HepG2 (cell line): Measurements from ENCODE around the gene HES1. TPM values are rescaled to one million over a fixed set of nuclear protein-coding genes. Genes with fewer than 3 reads are reported as not detected.

Experiments used
- HNF4G ChIP-seq, 2 experiments: sonication (generic) in 1 of 2; formaldehyde crosslinking in 1 of 2; IDR thresholded peaks; 2 replicates each; pipeline versions ENCODE4 v1.4.0 to v1.6.1; 2011 to 2020; ENCODE audit warnings: borderline replicate concordance in 2 of 2, low read depth in 2 of 2, mild to moderate bottlenecking in 2 of 2, low read length in 1 of 2, missing genetic modification reagents in 1 of 2, moderate library complexity in 1 of 2
- HOXA5 ChIP-seq: sonication (generic); formaldehyde crosslinking; IDR thresholded peaks from 2 replicates; pipeline ENCODE4 v1.4.0; 2020; ENCODE audit warnings: missing genetic modification reagents
- KAT8 ChIP-seq: IDR thresholded peaks from 2 replicates; pipeline ENCODE4 v1.6.1; 2016; ENCODE audit warnings: missing genetic modification reagents, missing compliant biosample characterization
- KDM2A ChIP-seq: sonication (generic); formaldehyde crosslinking; IDR thresholded peaks from 2 replicates; pipeline ENCODE4 v1.4.0; 2020; ENCODE audit warnings: low read depth, missing genetic modification reagents, borderline replicate concordance
- MED1 ChIP-seq: sonication (generic); formaldehyde crosslinking; IDR thresholded peaks from 2 replicates; pipeline ENCODE4 v1.4.0; 2020; ENCODE audit warnings: missing genetic modification reagents
- PBX3 ChIP-seq: sonication (generic); formaldehyde crosslinking; IDR thresholded peaks from 2 replicates; pipeline ENCODE4 v1.8.1; 2023; ENCODE audit warnings: missing genetic modification reagents, inconsistent platforms, borderline replicate concordance
- RARG ChIP-seq: sonication (generic); formaldehyde crosslinking; IDR thresholded peaks from 2 replicates; pipeline ENCODE4 v1.4.0; 2020; ENCODE audit warnings: low read depth, mild to moderate bottlenecking, missing genetic modification reagents
- RORA ChIP-seq: sonication (generic); formaldehyde crosslinking; IDR thresholded peaks from 2 replicates; pipeline ENCODE4 v1.5.0; 2020; ENCODE audit warnings: mild to moderate bottlenecking, missing genetic modification reagents, moderate library complexity
- RXRB ChIP-seq: IDR thresholded peaks from 2 replicates; pipeline ENCODE4 v1.6.1; 2016; ENCODE audit warnings: borderline replicate concordance, missing genetic modification reagents, missing compliant biosample characterization
- SAP130 ChIP-seq: IDR thresholded peaks from 2 replicates; pipeline ENCODE4 v1.6.1; 2016; ENCODE audit warnings: low read depth
- ZNF121 ChIP-seq: sonication (generic); formaldehyde crosslinking; IDR thresholded peaks from 2 replicates; pipeline ENCODE4 v1.5.0; 2020; ENCODE audit warnings: mild to moderate bottlenecking, missing genetic modification reagents
- ZNF207 ChIP-seq: fragments of 450-650 bp; IDR thresholded peaks from 2 replicates; pipeline ENCODE4 v1.6.1; 2016; ENCODE audit warnings: antibody characterized with exemption, borderline replicate concordance
- ZNF225 ChIP-seq: sonication (generic); formaldehyde crosslinking; IDR thresholded peaks from 2 replicates; pipeline ENCODE4 v1.4.0; 2020; ENCODE audit warnings: mild to moderate bottlenecking, missing genetic modification reagents
- ZNF333 ChIP-seq: sonication (generic); formaldehyde crosslinking; IDR thresholded peaks from 2 replicates; pipeline ENCODE4 v1.4.0; 2020; ENCODE audit warnings: mild to moderate bottlenecking, missing genetic modification reagents, borderline replicate concordance
- ZNF607 ChIP-seq: sonication (generic); formaldehyde crosslinking; IDR thresholded peaks from 2 replicates; pipeline ENCODE4 v1.5.1; 2020; ENCODE audit warnings: missing genetic modification reagents, mild to moderate bottlenecking, borderline replicate concordance
- ZNF713 ChIP-seq: sonication (generic); formaldehyde crosslinking; IDR thresholded peaks from 2 replicates; pipeline ENCODE4 v1.4.0; 2020; ENCODE audit warnings: mild to moderate bottlenecking, missing genetic modification reagents
- ZNF800 ChIP-seq: sonication (generic); formaldehyde crosslinking; IDR thresholded peaks from 2 replicates; pipeline ENCODE4 v1.4.0; 2020; ENCODE audit warnings: missing genetic modification reagents
- polyA plus RNA-seq, 8 experiments: library from polyadenylated mRNA; depleted of rRNA in 3 of 8; stranded (reverse) in 7 of 8; unstranded in 1 of 8; fragments of >200 nt; fragmentation: Illumina TruSeq in 4 of 8; extraction: Trizol in 4 of 8; gene quantifications; 2 replicates each; pipeline versions ENCODE4 v1.2.1 to v1.2.3, GENCODE V29; 2011 to 2016; ENCODE audit warnings: low read depth in 4 of 8, missing spikeins in 1 of 8, mixed read lengths in 1 of 8; ENCODE audit not compliant: insufficient read depth in 1 of 8
- total RNA-seq, 5 experiments: library from RNA; depleted of rRNA; stranded (reverse); fragments of >200 nt; fragmentation: Illumina TruSeq; extraction: Trizol; gene quantifications; 2 replicates each; pipeline ENCODE4 v1.2.3, GENCODE V29; 2016; ENCODE audit warnings: low read depth in 1 of 5
- TF ChIP-seq, protein P1 (sequence below): sonication (generic); formaldehyde crosslinking; IDR thresholded peaks from 2 replicates; pipeline ENCODE4 v1.4.0; 2020; ENCODE audit warnings: mild to moderate bottlenecking, missing genetic modification reagents
- TF ChIP-seq, protein P2 (sequence below), 2 experiments: sonication (generic) in 1 of 2; formaldehyde crosslinking in 1 of 2; IDR thresholded peaks; 2 replicates each; pipeline versions ENCODE4 v1.4.0 to v1.6.1; 2018 to 2020; ENCODE audit warnings: missing genetic modification reagents in 2 of 2, borderline replicate concordance in 1 of 2, low read depth in 1 of 2, mild to moderate bottlenecking in 1 of 2, missing biosample characterization in 1 of 2
- TF ChIP-seq, protein P3 (sequence below): sonication (generic); formaldehyde crosslinking; IDR thresholded peaks from 2 replicates; pipeline ENCODE4 v1.4.0; 2020; ENCODE audit warnings: missing genetic modification reagents
- TF ChIP-seq, protein P4 (sequence below): sonication (generic); formaldehyde crosslinking; IDR thresholded peaks from 2 replicates; pipeline ENCODE4 v1.5.0; 2020; ENCODE audit warnings: mild to moderate bottlenecking, low read depth, missing genetic modification reagents, borderline replicate concordance

HES1 gene
- total and polyA plus RNA-seq, 2 of the 13 experiments (the other 11 are each of a cell fraction or from before 2014, with no cell fraction given): 15.4 to 19.8 TPM

DNA sequence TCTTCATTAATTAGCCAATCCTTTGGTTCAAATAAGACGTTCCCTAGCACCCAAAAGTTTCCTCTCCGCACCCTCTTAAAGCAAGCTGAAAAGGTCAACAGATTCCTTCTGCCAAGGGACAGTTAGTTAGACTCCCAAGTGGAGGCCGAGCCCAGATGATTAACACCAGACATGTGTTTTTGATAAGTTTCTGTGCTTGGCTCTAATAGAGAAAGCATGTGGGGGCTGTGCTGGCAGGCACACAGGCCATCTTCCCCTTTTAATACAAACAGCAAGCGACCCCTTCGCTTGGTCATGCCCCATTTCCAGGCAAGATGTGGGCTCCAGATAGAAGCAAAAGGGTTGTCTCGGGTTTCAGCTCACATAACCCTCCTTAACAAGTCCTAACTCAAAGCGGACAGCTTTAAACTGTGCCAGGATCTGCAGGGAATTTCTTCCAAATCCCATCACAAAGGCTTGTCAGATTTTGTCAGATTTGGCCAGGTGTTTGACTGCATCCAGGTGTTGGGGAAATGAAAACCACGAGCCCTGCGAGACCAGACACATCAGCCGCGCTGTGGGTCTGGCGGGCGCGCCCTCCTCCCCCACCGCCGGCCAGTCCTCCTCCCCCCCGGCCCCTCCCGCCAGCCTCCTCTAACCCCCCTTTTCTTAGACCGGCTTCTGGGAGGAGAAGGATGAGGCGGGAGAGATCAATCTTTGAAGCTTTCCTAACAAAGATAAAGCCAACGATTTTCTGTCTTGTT, 3.3 kb downstream of the HES1 start (continued):
- TF ChIP-seq, protein P1, sequence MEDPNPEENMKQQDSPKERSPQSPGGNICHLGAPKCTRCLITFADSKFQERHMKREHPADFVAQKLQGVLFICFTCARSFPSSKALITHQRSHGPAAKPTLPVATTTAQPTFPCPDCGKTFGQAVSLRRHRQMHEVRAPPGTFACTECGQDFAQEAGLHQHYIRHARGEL: no peak
- TF ChIP-seq ZNF225 (CRISPR knock-in tag) (no peak), RXRB (CRISPR knock-in tag) (no peak), SAP130 (CRISPR knock-in tag) (peak; percentile 27; the same call in 1 of the 2 replicates), HNF4G (IDR thresholded peaks at IDR 0.05; ENCODE audit: borderline replicate concordance, low read depth, low read length) (no peak), HNF4G (CRISPR knock-in tag; IDR thresholded peaks at IDR 0.05; ENCODE audit: borderline replicate concordance, low read depth) (no peak), KDM2A (CRISPR knock-in tag) (peak; percentile 41; the same call in 1 of the 2 replicates), ZNF333 (CRISPR knock-in tag) (no peak), ZNF207 (no peak), PBX3 (CRISPR knock-in tag) (no peak), ZNF607 (no peak), RARG (CRISPR knock-in tag) (no peak), KAT8 (CRISPR knock-in tag) (peak; percentile 22; the same call in 1 of the 2 replicates), ZNF121 (CRISPR knock-in tag) (no peak), HOXA5 (CRISPR knock-in tag) (0 out of 2 replicates have a peak, but pooled peaks have one; percentile 25), RORA (CRISPR knock-in tag) (no peak), MED1 (peak; percentile 44), ZNF800 (CRISPR knock-in tag) (peak; percentile 67; the same call in 1 of the 2 replicates), ZNF713 (no peak)
- TF ChIP-seq, protein P2, sequence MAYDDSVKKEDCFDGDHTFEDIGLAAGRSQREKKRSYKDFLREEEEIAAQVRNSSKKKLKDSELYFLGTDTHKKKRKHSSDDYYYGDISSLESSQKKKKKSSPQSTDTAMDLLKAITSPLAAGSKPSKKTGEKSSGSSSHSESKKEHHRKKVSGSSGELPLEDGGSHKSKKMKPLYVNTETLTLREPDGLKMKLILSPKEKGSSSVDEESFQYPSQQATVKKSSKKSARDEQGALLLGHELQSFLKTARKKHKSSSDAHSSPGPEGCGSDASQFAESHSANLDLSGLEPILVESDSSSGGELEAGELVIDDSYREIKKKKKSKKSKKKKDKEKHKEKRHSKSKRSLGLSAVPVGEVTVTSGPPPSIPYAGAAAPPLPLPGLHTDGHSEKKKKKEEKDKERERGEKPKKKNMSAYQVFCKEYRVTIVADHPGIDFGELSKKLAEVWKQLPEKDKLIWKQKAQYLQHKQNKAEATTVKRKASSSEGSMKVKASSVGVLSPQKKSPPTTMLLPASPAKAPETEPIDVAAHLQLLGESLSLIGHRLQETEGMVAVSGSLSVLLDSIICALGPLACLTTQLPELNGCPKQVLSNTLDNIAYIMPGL (CRISPR knock-in tag; IDR thresholded peaks at IDR 0.05; ENCODE audit: borderline replicate concordance in 1 of 2, low read depth in 1 of 2): no peak; a peak in 1 of 4 replicates
- TF ChIP-seq, protein P3, sequence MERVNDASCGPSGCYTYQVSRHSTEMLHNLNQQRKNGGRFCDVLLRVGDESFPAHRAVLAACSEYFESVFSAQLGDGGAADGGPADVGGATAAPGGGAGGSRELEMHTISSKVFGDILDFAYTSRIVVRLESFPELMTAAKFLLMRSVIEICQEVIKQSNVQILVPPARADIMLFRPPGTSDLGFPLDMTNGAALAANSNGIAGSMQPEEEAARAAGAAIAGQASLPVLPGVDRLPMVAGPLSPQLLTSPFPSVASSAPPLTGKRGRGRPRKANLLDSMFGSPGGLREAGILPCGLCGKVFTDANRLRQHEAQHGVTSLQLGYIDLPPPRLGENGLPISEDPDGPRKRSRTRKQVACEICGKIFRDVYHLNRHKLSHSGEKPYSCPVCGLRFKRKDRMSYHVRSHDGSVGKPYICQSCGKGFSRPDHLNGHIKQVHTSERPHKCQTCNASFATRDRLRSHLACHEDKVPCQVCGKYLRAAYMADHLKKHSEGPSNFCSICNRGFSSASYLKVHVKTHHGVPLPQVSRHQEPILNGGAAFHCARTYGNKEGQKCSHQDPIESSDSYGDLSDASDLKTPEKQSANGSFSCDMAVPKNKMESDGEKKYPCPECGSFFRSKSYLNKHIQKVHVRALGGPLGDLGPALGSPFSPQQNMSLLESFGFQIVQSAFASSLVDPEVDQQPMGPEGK (CRISPR knock-in tag): peak; percentile 65
- TF ChIP-seq, protein P4, sequence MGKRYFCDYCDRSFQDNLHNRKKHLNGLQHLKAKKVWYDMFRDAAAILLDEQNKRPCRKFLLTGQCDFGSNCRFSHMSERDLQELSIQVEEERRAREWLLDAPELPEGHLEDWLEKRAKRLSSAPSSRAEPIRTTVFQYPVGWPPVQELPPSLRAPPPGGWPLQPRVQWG (CRISPR knock-in tag): no peak
